Spinal cord (tissue), 10 donors: ENCODE measurements around the gene CDYL. TPM values are rescaled to one million over a fixed set of nuclear protein-coding genes. Genes with fewer than 3 reads are reported as not detected.

Experiments
- DNase-seq, 6 donors: peaks; one replicate each; pipeline versions ENCODE4 v3.0.0 to v3.0.0-alpha.2; 2013 to 2015; ENCODE audit warnings: low spot score in 6 of 6, low read depth in 4 of 6
- H3K27ac ChIP-seq: one replicate; pipeline ENCODE4 v1.5.1; 2013; ENCODE audit warnings: low read depth, low read length, control low read depth
- H3K27me3 ChIP-seq: one replicate; pipeline ENCODE4 v1.6.1; 2013; ENCODE audit warnings: low read length; ENCODE audit not compliant: control insufficient read depth, insufficient read depth
- H3K36me3 ChIP-seq: one replicate; pipeline ENCODE4 v1.6.1; 2013; ENCODE audit warnings: low read length; ENCODE audit not compliant: control insufficient read depth, insufficient read depth
- H3K4me1 ChIP-seq: one replicate; pipeline ENCODE4 v1.6.1; 2013; ENCODE audit warnings: low read length; ENCODE audit not compliant: control insufficient read depth, insufficient read depth
- H3K4me3 ChIP-seq: one replicate; pipeline ENCODE4 v1.5.1; 2013; ENCODE audit warnings: low read depth, low read length, control low read depth
- H3K9me3 ChIP-seq: one replicate; pipeline ENCODE4 v1.6.1; 2013; ENCODE audit warnings: low read length; ENCODE audit not compliant: control insufficient read depth, insufficient read depth
- WGBS: methylation state at CpG from one replicate; pipeline ENCODE4 v1.1.5; 2013; ENCODE audit warnings: missing lambda C conversion rate; ENCODE audit not compliant: insufficient coverage; 5-methylcytosine and 5-hydroxymethylcytosine counted together
- polyA plus RNA-seq, 2 donors: library from polyadenylated mRNA; unstranded; fragments of 120-200 nt; gene quantifications; one replicate each; pipeline ENCODE4 v1.2.1, GENCODE V29; 2013; ENCODE audit not compliant: insufficient read length in 2 of 2
- total RNA-seq, 2 donors: library from RNA; depleted of rRNA in 1 of 2; stranded (reverse); fragments of 120-200 nt in 1 of 2; fragments of >200 nt in 1 of 2; gene quantifications; one replicate each; pipeline versions ENCODE4 v1.2.3 to v1.2.4, GENCODE V29; 2013 to 2014
- donor health status: healthy.

The CDYL gene
- total and polyA plus RNA-seq, 4 donors, result 15.4 to 51.7 (median 28.9) TPM

DNA sequence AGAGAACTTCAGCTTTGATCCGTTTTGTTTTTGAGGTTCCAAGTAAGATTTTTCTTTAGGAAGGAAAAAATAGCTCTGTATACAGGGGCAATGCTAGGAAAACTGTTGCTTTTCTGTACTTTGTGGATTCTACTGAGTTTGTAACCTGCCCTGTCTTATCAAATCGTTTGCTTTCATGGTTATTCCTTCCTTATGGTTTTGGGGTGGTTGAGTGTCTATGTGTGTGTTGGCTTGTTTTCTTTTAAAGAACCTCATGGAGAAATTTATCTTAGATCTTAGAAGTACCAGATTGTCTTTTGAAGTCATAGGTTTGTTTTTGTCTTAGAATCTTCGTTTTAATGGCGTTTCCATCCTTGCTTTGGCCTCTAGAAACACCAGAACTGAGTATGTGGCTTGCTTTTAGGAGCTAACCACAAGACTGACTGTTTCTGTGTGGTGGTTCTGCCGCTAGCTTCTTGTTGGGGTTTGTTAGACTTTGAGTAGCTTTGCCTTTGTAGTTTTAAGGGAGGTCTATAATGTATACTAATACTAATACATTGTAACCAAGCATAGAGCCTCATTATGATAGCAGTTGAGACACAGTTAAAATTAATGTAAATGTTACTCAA lies 140.9 kb downstream of the CDYL start:
- Histone ChIP-seq H3K4me3 (no peak overlapping the region), H3K36me3 (no peaks in the 10 kb centered on the region), H3K4me1 (peaks cover 12% of the 10 kb centered on the region), H3K9me3 (no peaks in the 10 kb centered on the region), H3K27me3 (no peaks in the 10 kb centered on the region), H3K27ac (no peak overlapping the region)
- DNase-seq, result no peak
- 100% methylated on average over 3 of the region's 5 CpGs for WGBS

DNA sequence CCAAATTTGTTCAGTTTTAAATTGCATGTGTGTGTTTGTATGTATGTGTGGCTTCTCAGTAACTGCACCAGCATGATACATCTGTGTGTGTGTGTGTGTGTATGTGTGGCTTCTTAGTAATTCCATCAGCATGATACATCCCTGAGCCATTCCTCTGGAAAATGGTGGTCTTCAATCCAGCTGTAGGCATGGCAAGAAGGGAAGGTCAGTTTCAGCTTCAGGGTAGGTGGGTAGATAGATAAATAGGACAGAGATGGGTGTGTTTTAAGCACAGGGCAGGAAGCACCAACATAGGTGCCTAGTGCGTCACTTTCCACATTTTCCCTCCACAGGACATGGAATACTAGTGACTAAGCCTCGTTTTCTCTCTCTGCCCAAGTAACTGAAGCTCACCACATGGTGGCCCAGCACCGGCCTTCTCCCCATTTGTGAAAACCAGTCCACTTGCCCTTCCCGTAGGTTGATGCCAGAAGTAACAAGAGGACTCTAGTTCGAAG lies 144.8 kb downstream of the CDYL start:
- Histone ChIP-seq H3K27ac (no peak overlapping the region), H3K27me3 (no peaks in the 10 kb centered on the region), H3K4me1 (no peaks in the 10 kb centered on the region), H3K4me3 (no peak overlapping the region), H3K36me3 (no peaks in the 10 kb centered on the region), H3K9me3 (no peaks in the 10 kb centered on the region)
- no peak for DNase-seq
- 90% methylated on average over 3 of the region's 5 CpGs for WGBS

DNA sequence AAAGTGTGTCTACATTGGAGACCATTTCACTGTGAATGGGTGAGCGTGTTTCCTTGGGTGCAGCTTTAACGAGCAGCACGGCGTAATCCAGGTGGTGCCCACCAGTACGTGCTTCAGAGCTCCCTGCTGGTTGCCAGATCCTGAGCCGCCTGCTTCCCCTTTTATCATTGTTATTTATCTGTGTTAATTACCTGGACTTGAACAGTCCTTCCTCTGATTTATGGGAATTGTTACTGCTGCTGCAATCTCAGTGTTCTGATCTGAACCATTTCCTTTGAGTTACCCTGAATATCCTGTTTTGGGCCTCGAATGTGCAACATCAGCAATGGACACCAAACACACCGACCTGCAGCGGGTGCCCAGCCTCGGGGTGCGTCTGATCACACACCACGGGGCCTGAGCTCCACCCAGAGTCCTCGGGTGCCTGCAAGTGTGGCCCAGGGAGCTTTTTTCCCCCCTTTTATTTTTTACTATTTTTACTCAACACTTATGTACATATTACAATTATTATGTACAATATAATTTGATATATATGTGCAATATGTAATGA lies 146.4 kb downstream of the CDYL start:
- H3K4me1 ChIP-seq, result no peaks in the 10 kb centered on the region
- DNase-seq, result no peak
- 83% methylated on average over 7 of the region's 13 CpGs for WGBS
- H3K27me3 ChIP-seq, result no peaks in the 10 kb centered on the region
- no peaks in the 10 kb centered on the region for H3K36me3 ChIP-seq
- H3K27ac ChIP-seq, result no peak overlapping the region
- H3K9me3 ChIP-seq, result no peaks in the 10 kb centered on the region
- H3K4me3 ChIP-seq, result no peak overlapping the region

DNA sequence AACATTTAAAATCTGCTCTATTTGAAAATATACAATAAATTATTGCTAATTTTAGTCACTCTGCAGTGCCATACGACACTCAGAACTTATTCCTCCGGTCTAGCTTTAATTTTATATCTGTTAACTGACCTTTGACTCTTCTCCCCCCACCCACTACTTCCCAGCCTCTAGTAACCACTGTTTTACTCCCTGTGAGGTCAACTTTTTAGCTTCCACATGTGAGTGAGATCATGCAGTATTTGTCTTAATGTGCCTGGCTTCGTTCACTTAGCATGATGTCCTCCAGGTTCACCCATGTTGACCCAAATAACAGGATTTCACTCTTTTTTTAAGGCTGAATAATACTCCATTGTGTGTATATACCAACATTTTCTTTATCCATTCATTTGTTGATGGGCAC lies 146.9 kb downstream of the CDYL start:
- Histone ChIP-seq H3K4me3 (no peak overlapping the region), H3K4me1 (no peaks in the 10 kb centered on the region), H3K36me3 (no peaks in the 10 kb centered on the region), H3K27me3 (no peaks in the 10 kb centered on the region), H3K27ac (no peak overlapping the region), H3K9me3 (no peaks in the 10 kb centered on the region)
- 100% methylated on average over 1 of the region's 3 CpGs for WGBS
- no peak for DNase-seq

DNA sequence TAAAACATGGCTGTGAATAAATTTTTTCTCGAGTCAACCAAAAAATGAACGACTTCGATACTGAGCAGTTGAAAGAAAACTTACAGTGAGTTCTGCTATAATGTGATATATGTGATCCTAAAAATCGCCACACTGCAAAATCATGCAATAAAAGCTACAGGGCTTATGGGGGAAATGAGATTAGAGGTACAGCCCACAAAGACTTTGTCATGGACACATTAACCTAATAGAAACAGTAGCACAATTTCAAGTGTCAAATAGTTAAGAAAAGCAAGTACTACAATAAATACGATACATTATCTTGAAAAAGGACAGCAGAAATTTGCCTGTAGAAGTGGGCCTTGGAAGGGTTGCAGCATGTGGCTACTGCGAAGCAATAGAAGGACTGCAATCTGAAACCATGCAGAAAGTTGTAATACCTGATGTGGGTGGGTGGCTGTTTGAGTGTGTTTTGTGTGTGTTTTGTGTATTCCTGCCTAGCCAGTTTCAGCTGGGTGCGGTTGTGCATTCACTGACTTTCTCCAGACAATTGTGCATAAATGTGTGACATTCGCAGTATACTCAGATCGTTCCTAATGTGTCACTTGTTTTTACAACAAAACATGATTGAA lies 148.6 kb downstream of the CDYL start:
- Histone ChIP-seq H3K27me3 (no peaks in the 10 kb centered on the region), H3K9me3 (no peaks in the 10 kb centered on the region), H3K4me1 (no peaks in the 10 kb centered on the region), H3K4me3 (no peak overlapping the region), H3K36me3 (no peaks in the 10 kb centered on the region), H3K27ac (no peak overlapping the region)
- no peak for DNase-seq
- WGBS, result 96% methylated on average over 5 of the region's 9 CpGs

DNA sequence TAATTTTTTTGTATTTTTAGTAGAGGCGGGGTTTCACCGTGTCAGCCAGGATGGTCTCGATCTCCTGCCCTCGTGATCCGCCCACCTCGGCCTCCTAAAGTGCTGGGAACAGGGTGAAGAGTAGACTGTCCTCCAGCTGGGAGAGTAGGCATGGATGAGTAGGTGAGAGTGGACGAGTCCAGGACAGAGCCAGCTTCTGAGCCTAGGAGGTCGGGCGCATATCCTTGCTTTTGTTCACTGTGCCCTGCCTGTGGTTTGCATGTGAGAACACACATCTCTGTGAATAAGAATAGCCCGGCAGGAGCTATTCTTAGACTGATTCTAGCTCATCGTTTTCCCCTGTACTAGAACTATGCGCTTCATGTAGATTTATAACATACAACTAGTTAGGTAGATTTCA lies 149.4 kb downstream of the CDYL start:
- 72% methylated on average over 7 of the region's 12 CpGs for WGBS
- H3K4me1 ChIP-seq, result peaks cover 2% of the 10 kb centered on the region
- no peak for DNase-seq
- no peaks in the 10 kb centered on the region for H3K27me3 ChIP-seq
- H3K36me3 ChIP-seq, result no peaks in the 10 kb centered on the region
- H3K27ac ChIP-seq, result no peak overlapping the region
- no peaks in the 10 kb centered on the region for H3K9me3 ChIP-seq
- no peak overlapping the region for H3K4me3 ChIP-seq

DNA sequence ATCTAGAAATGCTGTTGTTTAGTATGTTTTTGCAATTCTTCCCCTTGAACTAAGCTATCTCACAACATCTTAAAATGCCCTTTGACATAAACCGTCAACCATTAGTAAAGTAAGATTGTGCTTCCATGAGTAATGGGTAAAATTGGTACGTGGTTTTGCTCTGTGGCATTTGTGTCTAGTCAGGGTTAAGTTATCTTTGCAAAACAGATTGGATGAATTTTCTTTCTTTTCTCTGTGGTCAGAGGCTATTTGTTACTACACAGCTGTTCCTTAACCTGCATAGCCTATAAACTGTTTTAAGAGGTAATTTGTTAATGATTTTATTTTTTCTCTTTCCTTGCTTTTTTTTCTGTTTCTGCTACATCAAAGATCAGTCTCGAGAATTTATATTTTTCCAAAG lies 152.2 kb downstream of the CDYL start:
- Histone ChIP-seq H3K36me3 (no peaks in the 10 kb centered on the region), H3K4me3 (no peak overlapping the region)
- WGBS, result no CpG with 5 or more reads among the region's 3 CpGs

DNA sequence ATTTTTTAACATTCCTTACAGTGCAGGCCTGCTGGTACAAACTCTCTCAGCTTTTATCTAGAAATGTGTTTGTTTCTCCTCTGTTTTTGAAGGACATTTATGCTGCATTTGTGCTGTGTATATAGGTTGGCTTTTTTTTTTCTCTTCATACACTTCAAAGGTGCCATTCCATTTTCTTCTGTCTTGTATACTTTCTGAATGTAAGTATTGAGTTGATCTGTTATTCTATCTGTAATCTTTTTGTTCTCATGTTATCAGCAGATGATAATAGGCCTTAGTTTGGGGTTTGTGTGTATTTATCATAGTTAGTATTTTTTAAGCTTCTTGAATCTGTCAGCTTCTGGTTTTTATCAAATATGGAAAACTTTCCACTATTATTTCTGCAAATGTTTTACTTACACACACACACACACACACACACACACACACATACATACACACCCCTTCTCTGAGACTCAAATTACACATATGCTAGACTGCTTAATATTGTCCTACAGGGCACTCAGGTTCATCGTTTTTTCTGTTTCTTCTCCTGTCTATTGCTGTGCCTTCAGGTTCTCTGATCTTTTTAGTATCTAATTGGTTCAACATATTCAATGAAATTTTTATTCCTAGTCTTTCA lies 153.0 kb downstream of the CDYL start:
- Histone ChIP-seq H3K27ac (no peak overlapping the region), H3K36me3 (no peaks in the 10 kb centered on the region), H3K27me3 (no peaks in the 10 kb centered on the region), H3K4me3 (no peak overlapping the region), H3K9me3 (no peaks in the 10 kb centered on the region), H3K4me1 (peaks cover 9% of the 10 kb centered on the region)
- no peak for DNase-seq
- WGBS, result 63% methylated on average over 1 of the region's 1 CpG

More for the DNA sequence above, 152.2 kb downstream of the CDYL start:
- Histone ChIP-seq H3K4me1 (peaks cover 9% of the 10 kb centered on the region), H3K27ac (no peak overlapping the region), H3K9me3 (no peaks in the 10 kb centered on the region), H3K27me3 (no peaks in the 10 kb centered on the region)
- DNase-seq, result no peak

DNA sequence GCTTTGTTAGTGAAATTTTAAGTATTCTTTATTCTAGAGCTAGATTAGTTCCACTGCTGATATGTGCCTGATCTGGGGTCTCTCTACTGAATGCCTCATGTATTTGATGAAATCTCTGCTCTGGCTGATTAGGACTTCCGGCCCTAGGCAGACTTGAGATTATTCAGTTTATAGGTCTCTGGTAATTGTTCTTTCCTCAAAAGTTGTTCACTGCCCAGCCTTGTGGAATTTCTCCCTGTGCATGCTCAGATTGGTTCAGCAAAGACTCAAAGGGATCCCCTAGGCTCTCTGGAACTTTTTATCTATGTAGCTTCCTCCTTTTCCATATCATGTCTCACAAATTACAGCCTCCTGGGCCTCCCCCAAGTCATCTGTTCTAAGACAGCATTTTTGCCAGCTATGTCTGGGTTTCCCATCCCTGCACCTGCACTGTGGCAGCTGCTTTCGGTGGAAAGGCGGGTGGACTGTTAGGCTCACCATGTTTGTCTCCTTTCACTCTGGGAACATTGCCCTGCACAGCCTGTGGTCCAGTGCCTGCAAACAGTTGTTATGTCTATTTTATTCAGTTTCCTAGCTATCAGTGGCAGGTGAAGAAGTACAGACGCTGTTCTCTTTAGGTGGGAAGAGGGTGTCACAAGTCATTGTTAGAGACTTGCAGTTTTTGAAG lies 154.0 kb downstream of the CDYL start:
- Histone ChIP-seq H3K9me3 (no peaks in the 10 kb centered on the region), H3K27me3 (no peaks in the 10 kb centered on the region), H3K36me3 (no peaks in the 10 kb centered on the region), H3K4me3 (no peak overlapping the region), H3K27ac (no peak overlapping the region), H3K4me1 (peaks cover 9% of the 10 kb centered on the region)
- DNase-seq, result peak in 3 of 6 donors; percentile 9 to 40 (median 11)
- WGBS, result 54% methylated on average over 3 of the region's 4 CpGs
